HG02678 (cell line): Measurements from ENCODE around the gene COL17A1.

Experiments used
- ATAC-seq: cut with Tn5 transposase; IDR thresholded peaks from one replicate; pipeline ENCODE4 v1.9.1; 2021; ENCODE audit warnings: mild to moderate bottlenecking, moderate library complexity; ENCODE audit not compliant: unreplicated experiment

Gene COL17A1

GRCh38 chr10:104085801-104086400 lies at the start of gene COL17A1:
COL17A1 (minus strand) TSS chr10:104085880; CDS start chr10:104080673, 5,207 bp downstream.
- ATAC-seq = no peak

DNA sequence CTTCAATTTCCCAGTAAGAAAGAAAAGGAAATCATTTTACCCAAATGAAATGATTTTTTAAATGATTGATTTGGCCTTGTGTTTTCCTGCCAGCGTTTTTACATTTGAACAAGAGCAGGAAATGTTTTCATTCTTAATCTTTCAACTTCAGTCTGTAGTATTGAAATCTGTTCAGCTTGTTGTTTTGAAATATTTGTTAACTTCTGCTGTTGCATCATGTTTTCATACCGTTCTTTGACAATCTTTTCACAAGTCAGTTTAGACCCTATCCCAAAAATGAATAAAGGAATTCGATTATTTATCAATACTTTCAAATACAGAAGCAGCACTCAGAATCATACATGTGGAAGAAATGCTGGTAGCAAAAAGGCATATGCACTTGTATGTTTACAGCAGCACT lies 44.4 kb upstream of the COL17A1 start:
- ATAC-seq = no peak

DNA sequence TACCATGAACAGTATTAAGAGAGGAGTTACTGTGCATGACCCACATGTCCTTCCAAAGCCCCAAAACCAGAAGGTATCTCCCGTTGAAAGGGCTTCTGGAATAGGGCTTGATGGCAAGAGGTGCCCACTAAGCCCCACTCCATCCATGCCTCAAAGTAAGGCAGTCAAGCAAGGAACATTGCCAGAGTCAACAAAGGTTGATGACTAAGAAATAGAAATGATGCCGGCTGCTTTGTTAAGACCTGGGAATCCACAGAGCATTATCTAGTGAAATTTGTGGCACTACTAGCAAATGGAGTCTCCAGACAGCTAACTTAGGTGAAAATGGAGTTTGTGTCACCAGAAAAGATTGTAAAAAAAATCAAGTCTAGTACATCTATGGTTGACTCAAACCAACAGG lies 42.5 kb upstream of the COL17A1 start:
- ATAC-seq = no peak

GRCh38 chr10:104127411-104127810 lies 41.7 kb upstream of the COL17A1 start:
- ATAC-seq = no peak

DNA sequence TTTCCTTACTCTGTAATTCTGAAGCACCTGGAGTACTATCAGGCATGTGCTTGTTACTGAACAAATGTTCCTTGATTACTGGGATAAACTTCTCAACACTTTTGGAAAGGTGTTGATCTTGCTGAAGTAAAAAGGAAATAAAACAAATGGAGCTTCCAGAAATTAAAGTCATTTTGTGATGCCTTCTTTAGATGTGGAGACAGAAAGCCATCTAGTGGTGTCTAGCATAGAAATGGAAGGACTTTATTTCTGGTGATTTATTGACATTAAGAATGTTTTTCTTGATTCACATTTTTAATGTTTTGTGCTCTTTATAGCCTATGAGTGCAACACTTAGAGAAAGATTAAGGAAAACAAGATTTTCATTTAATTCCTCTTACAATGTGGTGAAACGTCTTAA lies 37.7 kb upstream of the COL17A1 start:
- no peak for ATAC-seq

DNA sequence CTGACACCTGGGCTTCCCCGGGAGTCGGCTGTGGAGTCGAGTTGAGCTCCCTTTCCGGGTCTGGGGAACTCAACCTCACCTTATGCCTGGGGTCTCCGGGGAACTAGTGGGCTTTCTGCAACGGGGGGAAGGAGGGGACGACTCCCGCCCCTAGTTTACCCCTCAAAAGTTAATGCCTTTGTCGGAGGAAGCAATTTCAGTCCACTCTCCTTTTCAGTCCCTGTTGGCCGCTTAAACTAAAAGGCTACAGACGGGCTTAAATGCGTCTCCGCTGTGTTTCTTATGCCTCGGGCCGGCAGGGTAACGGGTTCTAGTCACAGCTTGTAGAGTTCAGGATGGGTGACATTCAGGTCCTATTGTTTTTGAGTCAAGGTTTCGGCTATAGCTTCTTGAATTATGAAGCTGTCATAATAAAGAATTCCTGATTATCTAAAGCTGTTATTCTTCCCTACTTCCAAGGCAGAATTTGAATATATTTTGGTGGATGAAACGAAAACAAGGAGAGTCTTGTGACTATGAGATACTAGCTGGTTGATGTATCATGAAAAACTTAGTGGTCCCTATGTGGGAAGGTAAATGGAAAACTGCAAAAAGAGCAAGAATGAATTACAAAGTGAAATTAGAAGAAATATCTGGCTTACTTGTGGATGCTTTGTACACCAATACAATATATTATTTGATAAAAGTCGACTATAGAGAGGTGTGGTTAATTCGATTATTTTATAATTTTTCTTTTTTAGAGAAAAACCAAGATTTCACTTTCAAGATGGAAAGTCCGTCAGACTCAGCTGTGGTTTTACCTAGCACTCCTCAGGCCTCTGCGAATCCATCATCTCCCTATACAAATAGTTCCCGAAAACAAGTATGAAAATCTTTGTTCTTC lies 36.8 kb upstream of the COL17A1 start:
- peak; percentile 2 for ATAC-seq

- peak; percentile 92 for ATAC-seq
Measured at GRCh38 chr10:104121485-104122224, 36.0 kb upstream of the COL17A1 start, which contains the start of gene SFR1. SFR1 (plus strand) TSS chr10:104122171; CDS start chr10:104122184, 13 bp downstream.

DNA sequence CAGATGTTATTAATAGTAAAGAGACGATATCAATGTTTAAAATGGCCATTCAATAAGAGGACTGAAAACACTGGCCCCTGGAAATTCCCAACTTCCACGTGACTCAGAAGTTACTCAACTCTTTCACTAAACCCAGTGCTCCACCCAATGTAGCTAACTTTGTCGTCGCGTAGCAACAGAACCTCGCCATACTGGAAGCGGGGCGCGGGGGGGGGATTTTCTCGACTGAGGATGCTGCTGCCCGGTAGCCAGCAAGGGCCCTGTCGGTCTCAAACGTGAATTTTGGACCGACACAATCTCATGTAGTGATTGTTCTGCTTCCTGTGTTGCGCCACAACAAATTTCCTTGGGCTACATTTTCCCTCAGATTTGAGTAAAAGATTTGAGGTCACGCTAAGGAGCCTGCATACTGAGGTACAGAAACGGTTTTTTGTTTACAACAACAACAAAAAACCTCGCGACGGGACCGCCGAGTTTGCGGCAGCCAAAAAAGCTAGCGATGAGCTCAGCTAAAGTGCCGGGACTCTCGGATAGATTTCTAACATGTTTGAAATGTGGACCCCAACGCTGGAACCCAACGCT lies 35.3 kb upstream of the COL17A1 start:
- ATAC-seq = peak; percentile 36

GRCh38 chr10:104120512-104120902 lies 34.8 kb upstream of the COL17A1 start:
- ATAC-seq = no peak

- no peak for ATAC-seq
Measured at GRCh38 chr10:104119996-104120395, 34.3 kb upstream of the COL17A1 start.

- no peak for ATAC-seq
Measured at GRCh38 chr10:104117839-104118323, 32.2 kb upstream of the COL17A1 start.

DNA sequence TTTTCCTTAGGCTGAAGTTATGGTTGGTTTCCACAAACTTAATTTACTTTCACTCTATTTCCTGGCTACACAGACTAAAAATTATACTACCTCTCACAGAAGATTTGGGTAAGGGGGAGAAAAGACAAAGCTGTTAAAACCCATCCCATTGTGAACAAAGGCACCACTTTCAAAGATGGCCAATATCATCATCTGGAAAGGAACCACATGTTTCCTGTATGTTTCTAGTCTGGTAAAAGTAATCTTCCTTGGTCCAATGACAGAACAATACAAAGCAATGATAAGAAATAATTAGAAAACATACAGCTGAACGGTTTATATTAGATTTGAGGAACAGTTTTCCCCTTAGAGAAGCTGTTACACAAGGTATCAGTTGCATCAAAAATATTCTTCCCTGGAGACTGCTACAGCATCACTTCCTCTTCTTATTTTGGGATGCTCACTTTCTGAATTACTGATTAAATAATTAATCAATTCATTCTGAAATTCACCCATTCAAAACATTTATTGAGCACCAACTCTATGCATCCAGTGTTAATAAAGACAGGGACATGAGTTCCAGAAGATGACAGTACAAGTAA lies 27.8 kb upstream of the COL17A1 start:
- ATAC-seq = no peak

DNA sequence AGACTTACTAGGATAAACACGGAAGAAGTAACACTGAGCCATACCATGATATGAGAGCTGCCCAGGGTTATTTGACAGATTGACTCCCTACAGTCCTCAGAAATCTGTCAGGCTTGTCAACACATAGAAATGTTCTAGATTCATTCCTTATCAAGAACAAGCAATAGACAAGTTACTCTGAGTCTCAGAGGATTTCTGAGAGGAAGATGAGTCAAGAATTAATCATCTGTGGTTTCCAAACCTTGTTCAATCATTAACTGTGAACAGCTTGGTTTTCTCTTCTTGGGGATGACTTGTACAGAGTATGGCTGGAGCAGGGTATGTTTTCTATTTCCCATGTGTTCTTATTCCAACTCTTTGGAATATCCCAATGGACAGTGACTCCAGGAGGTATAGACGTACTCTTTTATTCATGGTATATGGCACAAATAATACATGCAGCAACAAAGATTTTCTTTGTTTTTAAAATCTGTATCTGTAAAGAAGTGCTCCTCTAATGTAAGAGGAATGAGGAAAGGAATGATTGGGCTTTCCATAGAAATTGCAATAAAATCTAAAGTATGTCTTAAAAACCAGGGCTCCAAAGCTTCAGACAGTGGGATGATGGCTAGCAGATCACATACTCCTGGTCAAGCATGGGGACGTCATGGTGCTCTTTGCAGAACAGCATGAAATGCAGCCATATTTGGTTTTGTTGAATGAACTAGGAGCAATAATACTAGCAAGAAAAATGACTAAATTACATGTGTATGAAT lies 24.4 kb upstream of the COL17A1 start:
- peak; percentile 94 for ATAC-seq

GRCh38 chr10:104104926-104105325 lies 19.2 kb upstream of the COL17A1 start:
- no peak for ATAC-seq

DNA sequence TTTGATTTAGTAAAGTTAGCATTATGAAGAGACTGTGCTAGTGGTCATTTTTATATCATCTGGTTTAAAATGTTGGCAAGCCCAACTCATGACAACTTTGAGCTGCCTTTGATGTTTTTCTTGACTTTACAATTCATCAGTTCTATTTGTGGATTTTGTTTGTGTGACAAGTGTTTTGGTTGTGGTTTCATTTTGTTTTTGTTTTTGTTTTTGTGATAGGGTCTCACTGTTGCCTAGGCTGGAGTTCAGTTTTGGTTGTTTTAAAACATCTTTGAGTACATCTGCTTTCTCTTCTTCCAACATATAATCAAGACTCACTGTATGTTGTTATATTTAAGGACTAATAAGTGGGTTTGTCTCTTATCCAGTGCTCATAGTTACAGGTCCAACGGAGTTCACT lies 18.7 kb upstream of the COL17A1 start:
- no peak for ATAC-seq

DNA sequence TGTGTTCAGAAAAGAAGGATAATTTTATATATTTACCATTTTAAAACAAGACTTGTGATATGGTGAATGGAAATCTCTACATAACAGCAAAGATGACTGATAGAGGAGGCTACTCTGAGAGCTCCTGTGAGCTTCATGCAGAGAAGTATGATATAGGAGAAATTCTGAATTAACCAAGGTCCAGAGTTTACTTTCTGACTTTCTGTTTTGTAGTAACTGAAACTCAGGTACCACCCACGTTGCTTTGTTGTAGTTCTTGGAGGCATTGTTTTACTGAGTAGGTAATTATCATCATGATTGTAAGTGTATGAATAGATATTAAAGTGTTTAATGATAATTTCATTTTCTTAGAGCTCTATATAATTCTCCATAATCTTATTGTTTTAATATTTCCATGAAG lies 18.3 kb upstream of the COL17A1 start:
- no peak for ATAC-seq

- ATAC-seq = no peak
Measured at GRCh38 chr10:104101902-104102301, 16.2 kb upstream of the COL17A1 start.

DNA sequence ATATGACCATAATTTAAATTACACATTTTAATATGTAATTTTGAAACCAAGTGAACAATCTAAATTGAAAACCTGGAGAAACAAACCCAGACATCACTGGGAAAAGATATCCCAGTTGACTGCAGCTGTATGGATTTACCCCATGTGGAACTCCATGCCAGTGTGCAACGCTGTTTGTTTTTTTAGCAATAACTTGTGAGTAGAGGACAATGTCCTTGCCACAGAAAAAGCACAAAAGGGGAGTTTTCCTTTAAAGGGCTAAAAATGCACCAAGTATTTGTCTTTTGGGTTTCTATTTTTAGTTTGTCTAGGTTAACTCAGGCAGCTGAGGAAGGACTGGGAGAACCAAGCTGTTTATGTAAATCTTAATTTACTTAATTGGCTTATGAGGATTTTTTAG lies 15.1 kb upstream of the COL17A1 start:
- no peak for ATAC-seq

GRCh38 chr10:104099941-104100340 lies 14.3 kb upstream of the COL17A1 start:
- no peak for ATAC-seq

DNA sequence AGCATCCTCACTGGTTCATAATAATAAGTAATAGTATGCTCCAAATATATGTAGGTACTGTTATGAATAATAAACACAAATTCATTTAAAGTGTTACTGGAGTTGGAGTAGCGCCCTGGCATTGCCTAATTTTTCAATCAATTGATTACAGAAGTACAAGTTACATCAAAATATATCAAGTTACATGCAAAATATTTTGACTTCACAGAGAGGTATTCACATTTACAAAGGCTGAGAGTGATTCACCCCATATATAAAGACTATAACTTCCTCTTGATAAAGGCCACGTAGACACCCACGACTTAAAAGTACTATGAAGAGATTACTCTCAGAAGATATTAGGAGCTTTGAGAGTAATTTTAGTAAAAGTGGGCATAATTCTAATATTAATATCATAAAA lies 13.6 kb upstream of the COL17A1 start:
- no peak for ATAC-seq
